Measurements from ENCODE around the gene FKBP6.
"Not testable (repeated sequence)": the region's sequence is repeated elsewhere in the genome, so short reads cannot be mapped to it uniquely, and the experiment has no call there.

Gene FKBP6

GRCh38 chr7:73356159-73356558 is 28.2 kb downstream of the FKBP6 start:
- no peak for DNase-seq (ENCODE audit: low read depth in 1 of 2, low spot score in 1 of 2)

DNA sequence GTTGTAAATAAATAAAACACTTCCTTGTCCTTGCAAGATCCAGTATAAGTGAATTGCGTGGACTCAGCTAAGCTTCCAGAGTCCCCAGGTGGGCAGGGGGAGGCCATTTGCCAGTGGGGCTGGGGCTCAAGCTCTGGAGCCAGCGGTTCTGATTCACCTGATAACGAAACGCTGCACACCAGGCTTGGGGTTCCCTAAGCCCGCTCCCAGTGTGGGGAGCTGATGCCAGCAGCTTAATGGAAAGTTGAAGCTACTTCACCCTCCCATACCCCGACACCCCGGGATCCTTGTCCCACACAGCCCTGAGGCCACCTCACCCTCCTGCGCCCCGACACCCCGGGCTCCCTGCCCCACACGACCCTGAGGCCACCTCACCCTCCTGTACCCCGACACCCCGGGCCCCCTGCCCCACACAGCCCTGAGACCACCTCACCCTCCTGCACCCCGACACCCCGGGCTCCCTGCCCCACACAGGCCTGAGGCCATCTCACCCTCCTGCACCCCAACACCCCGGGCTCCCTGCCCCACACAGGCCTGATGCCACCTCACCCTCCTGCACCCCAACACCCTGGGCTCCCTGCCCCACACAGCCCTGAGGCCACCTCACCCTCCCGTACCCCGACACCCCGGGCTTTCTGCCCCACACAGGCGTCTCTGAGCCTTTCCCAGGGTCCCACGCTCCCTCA is 30.8 kb downstream of the FKBP6 start:
- DNase-seq (ENCODE audit: low read depth in 1 of 2, low spot score in 1 of 2): no peak

DNA sequence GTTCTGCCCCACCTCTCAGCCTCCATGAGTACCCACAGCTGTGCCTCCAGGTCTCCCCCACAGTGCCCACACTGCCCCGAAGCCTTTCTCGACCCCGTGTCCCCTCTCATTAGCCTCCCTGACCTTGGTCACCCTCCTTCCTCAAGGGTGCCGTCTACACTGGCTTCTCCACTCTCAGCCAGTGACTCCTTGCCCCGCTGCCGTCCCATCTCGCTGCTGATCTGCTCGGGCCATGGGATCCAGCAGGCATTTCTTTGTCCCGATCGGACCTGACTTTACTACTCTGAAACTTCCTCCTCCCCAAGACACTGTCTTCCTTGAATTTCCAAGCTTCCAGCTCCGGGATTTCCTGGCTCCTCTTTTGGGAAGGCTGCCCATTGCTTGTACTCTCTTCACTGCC is 31.3 kb downstream of the FKBP6 start:
- DNase-seq (ENCODE audit: low read depth in 1 of 2, low spot score in 1 of 2): no peak

GRCh38 chr7:73359746-73360375 is 31.9 kb downstream of the FKBP6 start:
- DNase-seq (ENCODE audit: low read depth in 1 of 2, low spot score in 1 of 2): no peak

DNA sequence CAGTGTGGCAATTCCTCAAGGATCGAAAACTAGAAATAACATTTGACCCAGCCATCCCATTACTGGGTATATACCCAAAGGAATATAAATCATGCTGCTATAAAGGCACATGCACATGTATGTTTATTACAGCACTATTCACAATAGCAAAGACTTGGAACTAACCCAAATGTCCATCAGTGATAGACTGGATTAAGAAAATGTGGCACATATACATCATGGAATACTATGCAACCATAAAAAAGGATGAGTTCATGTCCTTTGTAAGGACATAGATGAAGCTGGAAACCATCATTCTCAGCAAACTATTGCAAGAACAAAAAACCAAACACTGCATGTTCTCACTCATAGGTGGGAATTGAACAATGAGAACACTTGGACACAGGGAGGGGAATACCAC is 32.6 kb downstream of the FKBP6 start:
- DNase-seq (ENCODE audit: low read depth in 1 of 2, low spot score in 1 of 2): not testable (repeated sequence)

DNA sequence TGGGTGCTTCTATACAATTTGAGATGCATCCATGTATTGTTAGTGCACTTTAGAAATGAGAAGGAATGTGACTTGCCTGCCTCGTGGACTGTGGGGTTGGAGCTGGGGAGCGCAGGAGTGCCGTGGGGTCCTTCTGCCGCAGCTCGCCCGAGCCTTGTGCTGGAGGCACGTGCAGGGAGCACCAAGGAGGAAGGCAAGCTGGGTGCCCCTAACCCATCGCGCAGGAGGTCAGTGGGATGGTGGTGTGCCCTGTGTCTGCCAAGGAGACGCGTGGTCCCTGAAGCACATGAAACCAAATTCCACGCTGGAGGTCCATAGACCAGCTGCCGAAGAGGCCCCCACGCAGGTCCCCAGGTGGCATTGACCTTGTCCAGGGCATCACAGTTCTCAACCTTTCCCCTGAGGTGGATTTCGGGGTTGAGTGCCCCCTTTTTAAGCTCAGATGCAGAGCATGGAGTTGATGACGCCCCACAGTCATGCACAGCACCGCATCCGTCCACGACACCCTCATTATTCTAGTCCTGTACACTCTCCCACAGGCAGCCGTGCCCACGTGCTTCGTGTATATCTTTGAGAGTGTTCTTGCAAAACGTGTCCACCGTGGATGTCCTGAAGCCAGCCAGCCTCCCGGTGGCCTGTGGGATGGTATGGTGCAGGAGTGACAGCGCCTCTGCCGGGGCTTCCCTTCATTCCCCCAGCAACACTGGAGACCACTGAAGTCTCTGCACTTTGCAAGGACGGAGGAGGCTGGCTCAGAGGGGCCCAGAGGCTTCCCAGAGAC is 35.5 kb downstream of the FKBP6 start:
- no peak for DNase-seq (ENCODE audit: low read depth in 1 of 2, low spot score in 1 of 2)

GRCh38 chr7:73364006-73364728 is 36.2 kb downstream of the FKBP6 start:
- DNase-seq (ENCODE audit: low read depth in 1 of 2, low spot score in 1 of 2): no peak

- no peak for DNase-seq (ENCODE audit: low read depth in 1 of 2, low spot score in 1 of 2)
These were observed 38.2 kb downstream of the FKBP6 start for GRCh38 chr7:73366127-73366526.

GRCh38 chr7:73366990-73367389 is 39.0 kb downstream of the FKBP6 start:
- no peak for DNase-seq (ENCODE audit: low read depth in 1 of 2, low spot score in 1 of 2)

DNA sequence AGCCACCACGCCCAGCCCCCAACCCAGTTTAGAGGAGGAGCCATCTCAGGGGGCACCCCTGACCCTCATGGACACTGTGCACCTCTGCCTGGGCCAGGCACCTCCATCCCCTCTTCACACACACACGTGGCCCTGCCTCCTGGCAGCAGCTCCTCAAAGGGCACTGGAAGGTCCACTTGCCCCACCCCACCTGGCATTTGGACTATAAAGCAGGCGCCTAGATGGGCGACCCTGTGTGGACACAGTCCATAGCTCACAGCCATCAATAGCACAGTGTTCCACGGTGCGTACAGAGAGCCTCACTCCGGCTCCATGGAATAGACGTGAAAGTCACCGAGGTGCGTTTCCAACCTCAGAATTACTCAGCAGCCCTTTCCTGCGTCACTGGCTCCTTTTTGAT is 41.0 kb downstream of the FKBP6 start:
- no peak for DNase-seq (ENCODE audit: low read depth in 1 of 2, low spot score in 1 of 2)

DNA sequence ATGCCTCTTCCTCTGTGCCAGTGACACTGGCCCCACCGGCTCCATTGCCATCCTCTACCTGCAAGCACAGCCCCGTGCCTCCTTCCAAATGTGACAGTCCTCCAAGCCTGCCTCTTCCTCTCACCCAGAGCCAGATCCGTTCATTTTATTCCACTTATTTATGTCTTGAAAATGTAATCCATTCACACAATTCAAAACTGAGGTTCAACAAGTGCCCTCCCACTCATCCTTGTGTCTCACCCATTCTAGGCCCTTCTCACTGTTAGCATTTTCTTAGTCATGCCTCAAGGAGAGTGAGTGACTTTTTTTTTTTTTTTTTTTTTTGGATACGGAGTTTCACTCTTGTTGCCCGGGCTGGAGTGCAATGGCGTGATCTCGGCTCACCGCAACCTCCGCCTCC is 41.7 kb downstream of the FKBP6 start:
- DNase-seq (ENCODE audit: low read depth in 1 of 2, low spot score in 1 of 2): no peak

GRCh38 chr7:73373741-73374140 is 45.8 kb downstream of the FKBP6 start:
- DNase-seq (ENCODE audit: low read depth in 1 of 2, low spot score in 1 of 2): no peak

- DNase-seq (ENCODE audit: low read depth in 1 of 2, low spot score in 1 of 2): not testable (repeated sequence)
These were observed 48.3 kb downstream of the FKBP6 start for GRCh38 chr7:73376262-73376661.

DNA sequence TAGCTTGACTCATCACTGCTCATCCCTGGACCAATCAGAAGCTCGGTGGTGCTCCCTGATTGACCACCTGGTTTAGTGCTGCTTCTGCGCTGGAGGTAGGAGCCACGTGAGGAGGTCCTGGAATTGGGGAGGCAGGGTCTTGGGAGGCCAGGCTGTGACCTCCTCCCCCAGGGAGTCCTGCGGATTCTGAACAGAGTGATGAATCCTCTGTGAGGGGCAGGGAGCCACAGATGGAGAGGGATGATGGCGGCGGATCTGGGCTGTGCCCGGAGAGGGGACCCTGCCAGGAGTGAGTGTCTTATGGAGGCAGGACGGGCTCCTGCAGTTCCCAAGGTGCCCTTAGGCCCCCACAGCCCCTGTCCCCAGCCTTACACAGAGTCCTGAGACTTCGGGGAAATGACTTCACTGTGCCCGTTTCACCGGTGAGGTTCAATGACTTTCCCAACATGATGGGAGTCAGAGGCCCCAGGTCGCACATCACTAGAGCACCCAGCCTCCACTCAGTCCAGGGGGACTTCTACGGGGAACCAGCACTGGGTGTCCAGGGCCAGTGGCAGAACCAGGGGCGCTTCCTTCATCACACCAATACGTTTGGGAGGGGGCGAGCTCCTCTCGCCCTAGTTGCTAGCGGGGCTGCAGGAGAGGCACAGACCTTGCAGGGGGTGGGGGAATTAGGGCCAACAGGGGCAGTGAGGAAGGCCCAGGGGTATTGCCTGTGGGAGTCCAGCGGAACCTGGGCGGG is 48.9 kb downstream of the FKBP6 start:
- no peak for DNase-seq (ENCODE audit: low read depth in 1 of 2, low spot score in 1 of 2)

DNA sequence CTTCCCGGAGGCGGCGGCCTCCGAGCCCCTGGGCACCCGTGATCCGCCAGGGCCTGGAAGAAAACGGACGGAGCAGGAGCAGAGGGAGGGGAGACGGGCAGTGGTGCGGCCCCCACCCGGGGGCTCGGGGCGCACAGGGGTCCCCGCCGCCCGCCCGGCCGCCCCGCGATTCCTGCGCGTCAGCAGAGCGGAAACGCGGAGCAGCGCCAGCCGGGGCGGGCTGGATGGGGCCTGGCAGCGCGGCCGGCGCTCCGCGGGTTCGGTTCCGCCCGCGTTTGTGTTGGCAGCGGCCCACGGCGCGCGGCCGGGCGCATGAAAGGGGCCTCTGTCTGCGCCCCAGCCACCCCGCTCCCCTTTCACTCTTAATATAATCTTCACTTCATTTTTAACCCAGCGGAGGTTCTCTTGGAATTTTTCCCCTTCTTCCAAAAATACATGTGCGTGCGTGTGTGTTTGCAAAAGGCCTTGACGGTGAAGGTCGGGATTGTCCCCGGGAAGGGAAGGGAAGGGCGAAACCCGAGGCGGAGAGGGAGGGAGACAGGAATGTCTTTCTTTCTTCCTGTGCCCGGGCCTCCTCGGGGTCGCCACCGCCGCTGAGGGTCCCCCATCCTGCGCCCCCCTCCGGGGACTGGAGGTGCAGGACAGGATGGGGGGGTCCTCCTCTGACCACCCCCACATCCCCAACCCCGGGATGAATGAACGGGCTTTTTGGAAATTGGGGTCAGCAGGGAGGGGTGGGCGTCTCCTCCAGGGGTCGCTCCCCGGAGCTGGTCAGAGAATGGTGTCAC is 49.6 kb downstream of the FKBP6 start:
- DNase-seq (ENCODE audit: low read depth in 1 of 2, low spot score in 1 of 2): not testable (repeated sequence)

DNA sequence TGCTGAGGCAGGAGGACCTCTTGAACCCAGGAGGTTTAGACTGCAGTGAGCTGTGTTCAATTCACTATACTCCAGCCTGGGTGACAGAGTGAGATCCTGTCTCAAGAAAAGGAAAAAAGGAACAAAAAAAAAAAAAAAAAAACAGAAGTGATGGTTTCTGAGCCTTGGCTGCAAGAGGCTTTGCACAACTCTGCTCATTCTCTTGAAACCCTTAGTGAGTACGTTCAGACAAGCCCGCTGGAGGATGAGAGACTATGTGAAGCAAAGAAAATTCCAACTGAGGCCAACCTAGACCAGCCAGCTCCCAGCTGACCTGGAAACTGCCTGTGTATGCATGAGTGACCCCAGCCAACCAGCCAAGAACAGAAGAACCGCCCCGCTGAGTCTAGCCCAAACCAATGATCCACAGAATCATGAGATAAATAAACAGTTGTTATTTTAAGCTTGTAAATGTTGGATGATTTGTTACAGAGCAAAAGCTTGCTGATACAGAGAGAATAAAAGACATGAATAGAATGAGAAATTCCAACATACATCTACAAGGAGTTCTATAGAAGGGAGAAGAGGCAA is 55.1 kb downstream of the FKBP6 start:
- DNase-seq (ENCODE audit: low read depth in 1 of 2, low spot score in 1 of 2): no peak

GRCh38 chr7:73387221-73387828 is 59.4 kb downstream of the FKBP6 start:
- no peak for DNase-seq (ENCODE audit: low read depth in 1 of 2, low spot score in 1 of 2)

DNA sequence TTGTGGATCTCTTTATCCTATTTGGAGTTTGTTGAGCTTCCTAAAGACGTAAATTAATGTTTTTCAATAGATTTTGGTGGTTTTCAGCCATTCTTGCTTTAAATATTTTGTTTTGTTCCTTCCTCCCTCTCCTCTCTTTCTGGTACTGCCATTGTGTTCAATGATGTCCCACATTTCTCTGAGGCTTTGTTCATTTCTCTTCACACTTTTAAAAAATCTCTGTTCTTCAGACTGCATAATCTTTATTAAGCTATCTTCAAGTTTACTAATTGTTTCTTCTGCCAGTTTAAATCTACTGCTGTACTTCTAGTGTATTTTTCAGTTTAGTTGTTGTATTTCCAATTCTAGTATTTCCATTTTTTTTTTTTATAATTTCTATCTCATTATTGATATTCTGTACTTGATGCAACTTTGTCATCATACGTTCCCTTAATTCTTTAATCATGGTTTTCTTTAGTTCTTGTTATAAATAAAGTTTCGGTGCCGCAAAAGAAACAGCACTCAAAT is 60.0 kb downstream of the FKBP6 start:
- no peak for DNase-seq (ENCODE audit: low read depth in 1 of 2, low spot score in 1 of 2)

DNA sequence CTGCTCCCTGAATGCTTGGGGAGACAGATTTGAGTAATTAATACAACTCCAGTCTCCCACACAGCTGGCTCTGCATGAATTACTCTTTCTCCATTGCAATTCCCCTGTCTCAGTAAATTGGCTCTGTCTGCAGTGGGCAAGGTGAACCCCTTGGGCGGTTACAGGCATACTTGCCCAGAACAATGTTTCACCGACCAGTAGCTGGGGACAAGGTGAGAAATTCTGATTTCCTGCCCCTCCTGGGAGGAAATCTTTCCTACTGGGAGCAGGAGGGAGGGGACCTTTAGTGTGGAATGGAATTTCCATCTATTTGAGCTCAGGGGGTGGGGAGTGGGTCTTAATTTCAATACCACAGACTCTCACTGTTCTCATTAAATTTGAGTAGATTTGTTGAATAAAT is 63.4 kb downstream of the FKBP6 start:
- DNase-seq (ENCODE audit: low read depth in 1 of 2, low spot score in 1 of 2): no peak

Measured in activated CD4-positive, alpha-beta T cell treated with anti-CD3 and anti-CD28 coated beads, Interleukin-2, amount 50 U/mL, for 24 hours (primary cell).